Tibial artery (tissue), 4 donors: ENCODE data around the gene FNBP1L.
"Not testable (repeated sequence)": the region's sequence is repeated elsewhere in the genome, so short reads cannot be mapped to it uniquely, and the experiment has no call there.

Source experiments
- DNase-seq, 2 donors: peaks; one replicate each; pipeline ENCODE4 v3.0.0-alpha.2; 2019
- H3K27ac ChIP-seq, 2 donors: fragments of 200-600 bp; sonication (generic) in 1 of 2; 1 replicate in 1 of 2; 2 replicates in 1 of 2; pipeline ENCODE4 v1.5.1; 2018 to 2019; ENCODE audit warnings: mild to moderate bottlenecking in 1 of 2
- H3K27me3 ChIP-seq, 2 donors: fragments of 200-600 bp; sonication (generic) in 1 of 2; one replicate each; pipeline versions ENCODE4 v1.5.1 to v1.6.0; 2016 to 2019
- H3K36me3 ChIP-seq, 3 donors: fragments of 200-600 bp; sonication (generic) in 2 of 3; one replicate each; pipeline ENCODE4 v1.5.1; 2016 to 2019; ENCODE audit warnings: mild to moderate bottlenecking in 2 of 3
- H3K4me1 ChIP-seq, 4 donors: fragments of 200-600 bp; sonication (generic) in 2 of 4; 1 replicate in 3 of 4; 2 replicates in 1 of 4; pipeline ENCODE4 v1.5.1; 2016 to 2019
- H3K4me3 ChIP-seq, 2 donors: fragments of 200-600 bp; sonication (generic) in 1 of 2; 1 replicate in 1 of 2; 2 replicates in 1 of 2; pipeline ENCODE4 v1.5.1; 2018 to 2019; ENCODE audit warnings: mild to moderate bottlenecking in 2 of 2
- H3K9me3 ChIP-seq, 3 donors: fragments of 200-600 bp; sonication (generic) in 1 of 3; one replicate each; pipeline ENCODE4 v1.5.1; 2016 to 2019
- intact Hi-C: fragments of 100-400 bp; cut with DNase I; formaldehyde crosslinking; loops from one replicate; pipeline ENCODE4 v1.15.0; 2023; ENCODE audit warnings: low total_unique reads
- TF ChIP-seq, protein P1 (sequence below), 2 experiments: fragments of 200-600 bp in 1 of 2; fragments of 450-650 bp in 1 of 2; IDR thresholded peaks; one replicate each; pipeline ENCODE4 v1.5.1; 2017 to 2019; ENCODE audit warnings: antibody characterized with exemption in 2 of 2, mild to moderate bottlenecking in 1 of 2, moderate library complexity in 1 of 2

FNBP1L gene

DNA sequence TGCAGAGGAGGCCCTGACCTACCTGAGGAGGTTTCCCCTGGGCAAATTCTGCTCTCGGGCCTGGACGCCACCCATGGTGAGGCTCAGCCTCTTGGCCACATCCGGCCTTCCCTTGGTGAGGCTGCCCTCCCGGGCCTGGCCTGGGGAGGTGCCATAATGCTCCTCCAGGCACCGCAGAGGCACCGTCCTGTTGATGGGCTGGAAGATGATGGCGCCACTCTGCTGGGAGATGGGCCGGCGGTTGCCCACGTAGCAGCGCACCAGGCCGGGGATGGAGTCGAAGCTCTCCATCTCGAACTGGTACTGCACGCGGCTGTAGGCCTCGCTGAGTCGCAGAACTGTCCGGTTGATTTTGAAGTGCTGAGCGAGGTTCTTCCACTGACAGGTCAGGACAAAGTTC lies 141.0 kb downstream of the FNBP1L start:
- intact Hi-C loops: no loop called here
- H3K27ac ChIP-seq: no peak overlapping the region
- no peaks in the 10 kb centered on the region for H3K27me3 ChIP-seq
- no peak overlapping the region for H3K4me3 ChIP-seq
- no peaks in the 10 kb centered on the region for H3K9me3 ChIP-seq
- TF ChIP-seq, protein P1, sequence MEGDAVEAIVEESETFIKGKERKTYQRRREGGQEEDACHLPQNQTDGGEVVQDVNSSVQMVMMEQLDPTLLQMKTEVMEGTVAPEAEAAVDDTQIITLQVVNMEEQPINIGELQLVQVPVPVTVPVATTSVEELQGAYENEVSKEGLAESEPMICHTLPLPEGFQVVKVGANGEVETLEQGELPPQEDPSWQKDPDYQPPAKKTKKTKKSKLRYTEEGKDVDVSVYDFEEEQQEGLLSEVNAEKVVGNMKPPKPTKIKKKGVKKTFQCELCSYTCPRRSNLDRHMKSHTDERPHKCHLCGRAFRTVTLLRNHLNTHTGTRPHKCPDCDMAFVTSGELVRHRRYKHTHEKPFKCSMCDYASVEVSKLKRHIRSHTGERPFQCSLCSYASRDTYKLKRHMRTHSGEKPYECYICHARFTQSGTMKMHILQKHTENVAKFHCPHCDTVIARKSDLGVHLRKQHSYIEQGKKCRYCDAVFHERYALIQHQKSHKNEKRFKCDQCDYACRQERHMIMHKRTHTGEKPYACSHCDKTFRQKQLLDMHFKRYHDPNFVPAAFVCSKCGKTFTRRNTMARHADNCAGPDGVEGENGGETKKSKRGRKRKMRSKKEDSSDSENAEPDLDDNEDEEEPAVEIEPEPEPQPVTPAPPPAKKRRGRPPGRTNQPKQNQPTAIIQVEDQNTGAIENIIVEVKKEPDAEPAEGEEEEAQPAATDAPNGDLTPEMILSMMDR (IDR thresholded peaks at IDR 0.05): no peak
- peaks cover 25 to 41% (median 37%) of the 10 kb centered on the region in 3 donors for H3K36me3 ChIP-seq
- peaks cover 0 to 59% (median 47%) of the 10 kb centered on the region in 4 donors for H3K4me1 ChIP-seq
- DNase-seq: no peak

DNA sequence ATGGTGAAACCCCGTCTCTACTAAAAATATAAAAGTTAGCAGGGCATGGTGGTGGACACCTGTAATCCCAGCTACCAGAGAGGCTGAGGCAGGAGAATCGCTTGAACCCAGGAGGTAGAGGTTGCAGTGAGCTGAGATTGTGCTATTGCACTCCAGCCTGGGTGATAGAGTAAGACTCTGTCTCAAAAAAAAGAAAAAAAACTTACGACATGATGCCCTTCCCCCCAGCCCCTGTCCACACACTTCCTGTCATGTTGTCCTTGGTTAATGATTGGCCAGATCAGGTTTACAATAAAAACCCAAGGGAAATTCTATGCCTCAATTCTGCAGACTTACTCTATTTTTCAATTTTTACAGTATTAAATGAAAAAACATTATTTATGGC lies 143.4 kb downstream of the FNBP1L start:
- H3K4me3 ChIP-seq: not testable (repeated sequence)

DNA sequence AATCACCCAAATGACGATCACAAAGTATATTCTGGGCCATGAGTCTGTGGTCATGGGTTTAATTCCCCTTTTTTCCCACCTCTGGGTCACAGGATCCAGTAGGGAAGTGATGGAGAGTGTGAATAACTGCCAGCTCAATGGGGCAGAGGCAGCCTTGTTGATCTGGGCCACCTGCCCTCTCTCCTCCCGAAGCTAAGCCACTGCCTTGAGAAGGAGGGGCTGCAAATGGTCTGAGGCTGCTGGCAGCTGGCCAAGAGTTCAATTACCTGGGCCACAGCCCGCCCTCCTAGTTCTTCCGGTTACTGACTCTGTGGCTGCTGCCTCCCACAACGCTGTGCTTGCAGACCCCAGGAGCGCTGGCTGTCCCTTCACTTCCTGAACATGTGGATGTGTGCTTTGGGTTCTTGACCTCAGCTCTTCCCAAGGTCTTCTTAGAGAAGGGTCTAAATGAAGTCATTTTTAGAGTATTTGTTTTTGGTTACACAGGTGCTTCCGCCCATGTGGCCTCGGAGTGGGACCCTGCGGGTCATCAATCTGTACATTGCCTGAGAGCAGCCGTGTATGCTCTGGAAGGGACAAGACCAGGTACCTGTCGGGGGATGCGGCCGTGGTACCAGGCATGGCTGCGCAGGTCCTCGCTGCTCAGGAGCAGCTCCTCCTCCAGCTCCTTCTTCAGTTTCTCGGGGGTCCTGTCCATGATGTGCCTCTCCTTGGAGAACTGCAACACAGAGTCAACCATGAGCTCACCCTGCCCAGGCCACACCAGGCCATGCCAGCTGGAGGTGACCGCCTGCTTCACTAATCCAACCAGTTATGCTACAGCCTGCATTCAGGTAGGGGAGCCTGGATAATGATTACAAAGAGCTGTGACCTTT lies 144.0 kb downstream of the FNBP1L start:
- TF ChIP-seq, protein P1 (IDR thresholded peaks at IDR 0.05): no peak
- DNase-seq: no peak
- H3K27ac ChIP-seq: peak overlapping the region; percentile 63 to 66
- intact Hi-C loops: loop anchor here (10.0 kb wide), 1 partner anchor 147 kb away; the partner anchor contains the start of gene FNBP1L
- H3K4me1 ChIP-seq: peaks cover 0 to 61% (median 43%) of the 10 kb centered on the region in 4 donors
- no peaks in the 10 kb centered on the region for H3K27me3 ChIP-seq
- no peaks in the 10 kb centered on the region for H3K9me3 ChIP-seq
- no peak overlapping the region for H3K4me3 ChIP-seq
- peaks cover 25 to 41% (median 31%) of the 10 kb centered on the region in 3 donors for H3K36me3 ChIP-seq

More for the DNA sequence above, 143.4 kb downstream of the FNBP1L start:
- H3K27me3 ChIP-seq, DNase-seq, H3K27ac ChIP-seq, H3K9me3 ChIP-seq: not testable (repeated sequence)
- peaks cover 0 to 59% (median 41%) of the 10 kb centered on the region in 4 donors for H3K4me1 ChIP-seq
- intact Hi-C loops: loop anchor here (10.0 kb wide), 1 partner anchor 146 kb away; the partner anchor contains the start of gene FNBP1L
- H3K36me3 ChIP-seq: peaks cover 25 to 41% (median 37%) of the 10 kb centered on the region in 3 donors

DNA sequence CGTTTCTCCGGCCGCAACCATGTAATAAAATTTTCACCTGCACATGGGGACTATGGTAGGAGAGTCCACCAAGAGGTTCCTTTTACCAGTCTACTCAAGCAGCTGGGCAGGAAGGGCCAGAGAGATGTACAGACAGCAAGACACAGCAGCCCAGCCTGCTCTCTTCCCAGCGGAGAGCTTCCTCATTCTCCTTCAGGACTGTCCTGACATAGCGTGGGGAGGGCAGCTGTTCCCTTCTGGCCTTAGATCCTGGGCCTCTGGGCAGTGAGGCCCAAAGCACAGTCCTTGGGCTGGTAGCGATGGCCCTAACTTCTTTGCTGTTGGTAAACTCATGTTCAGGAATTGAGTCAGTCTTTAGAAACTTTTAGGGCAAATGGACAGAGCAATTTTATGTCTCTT lies 144.6 kb downstream of the FNBP1L start:
- Histone ChIP-seq H3K4me1 (peaks cover 0 to 67% (median 50%) of the 10 kb centered on the region in 4 donors), H3K4me3 (no peak overlapping the region), H3K36me3 (peaks cover 22 to 36% (median 25%) of the 10 kb centered on the region in 3 donors), H3K27me3 (no peaks in the 10 kb centered on the region), H3K9me3 (no peaks in the 10 kb centered on the region), H3K27ac (peak overlapping the region; percentile 63 to 66)
- TF ChIP-seq, protein P1 (IDR thresholded peaks at IDR 0.05): no peak
- intact Hi-C loops: loop anchor here (10.0 kb wide), 1 partner anchor 148 kb away; the partner anchor contains the start of gene FNBP1L
- DNase-seq: peak in 1 of 2 donors; percentile 43

GRCh38 chr1:93593854-93594602 lies 146.1 kb downstream of the FNBP1L start:
- H3K4me1 ChIP-seq: peaks cover 0 to 82% (median 63%) of the 10 kb centered on the region in 4 donors
- no peak for DNase-seq
- H3K36me3 ChIP-seq: peaks cover 10 to 22% (median 13%) of the 10 kb centered on the region in 3 donors
- peak overlapping the region; percentile 36 to 63 for H3K27ac ChIP-seq
- H3K4me3 ChIP-seq: no peak overlapping the region
- TF ChIP-seq, protein P1 (IDR thresholded peaks at IDR 0.05): no peak
- no peaks in the 10 kb centered on the region for H3K27me3 ChIP-seq
- intact Hi-C loops: loop anchor here (10.0 kb wide), 1 partner anchor 149 kb away; the partner anchor contains the start of gene FNBP1L
- H3K9me3 ChIP-seq: no peaks in the 10 kb centered on the region
